Epidermal melanocyte (primary cell): ENCODE measurements around the gene NGEF.

Experiments
- DNase-seq: peaks from one replicate; pipeline ENCODE4 v3.0.0; 2011; ENCODE audit warnings: low spot score; ENCODE audit not compliant: insufficient read length

NGEF gene

DNA sequence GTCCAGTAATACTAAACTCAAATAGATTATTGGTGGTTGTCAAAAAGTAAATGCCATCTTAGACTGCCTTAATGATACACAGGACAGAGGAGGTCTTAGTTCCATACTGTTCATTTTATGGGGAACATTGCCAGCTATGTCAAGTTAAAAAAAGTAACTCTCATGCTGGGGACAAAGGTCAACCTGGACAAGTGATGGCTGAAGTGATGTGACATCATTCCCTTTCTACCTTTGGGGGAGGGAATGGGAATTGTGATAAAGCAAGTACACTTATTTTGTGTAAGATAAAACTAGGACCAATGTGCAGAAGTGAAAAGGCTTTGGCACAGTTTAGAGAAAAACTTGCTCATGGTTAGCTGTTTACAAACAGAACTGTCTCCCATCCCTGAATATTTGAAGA, 167.0 kb downstream of the NGEF start:
- no peak for DNase-seq

DNA sequence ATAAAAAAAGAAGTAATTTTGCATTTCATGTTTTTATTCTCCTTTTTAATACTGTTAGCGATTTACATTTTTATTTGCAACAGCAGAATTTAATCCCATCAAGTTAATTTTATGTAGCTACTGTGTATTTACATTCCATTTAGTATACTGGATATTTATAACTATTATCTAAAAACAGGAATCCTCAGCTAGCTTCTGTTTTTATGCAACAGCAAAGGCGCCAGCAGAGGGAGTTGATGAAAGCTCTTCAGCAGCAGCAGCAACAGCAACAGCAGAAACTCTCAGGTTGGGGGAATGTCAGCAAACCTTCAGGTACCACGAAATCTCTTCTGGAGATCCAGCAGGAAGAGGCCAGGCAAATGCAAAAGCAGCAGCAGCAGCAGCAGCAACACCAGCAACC, 169.2 kb downstream of the NGEF start:
- no peak for DNase-seq

DNA sequence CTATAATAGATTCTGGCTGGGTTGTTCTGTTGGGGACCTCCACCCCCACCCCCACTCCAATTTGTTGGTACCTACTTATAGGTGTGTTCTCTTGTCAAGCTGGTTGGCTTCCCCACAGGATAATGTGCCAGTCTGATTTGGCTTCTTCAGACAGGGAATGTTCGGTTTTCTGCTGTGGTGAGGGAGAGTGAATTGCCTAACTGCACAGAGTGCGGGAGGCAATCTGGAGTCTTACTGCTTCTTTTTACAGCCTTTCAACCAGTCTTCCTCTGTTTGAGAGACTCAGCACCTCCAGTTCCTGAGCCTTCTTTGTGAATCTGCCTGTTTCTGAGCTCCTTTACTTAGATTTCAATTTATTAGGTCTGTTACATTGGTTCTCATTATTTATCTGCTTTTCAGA, 170.4 kb downstream of the NGEF start:
- no peak for DNase-seq

DNA sequence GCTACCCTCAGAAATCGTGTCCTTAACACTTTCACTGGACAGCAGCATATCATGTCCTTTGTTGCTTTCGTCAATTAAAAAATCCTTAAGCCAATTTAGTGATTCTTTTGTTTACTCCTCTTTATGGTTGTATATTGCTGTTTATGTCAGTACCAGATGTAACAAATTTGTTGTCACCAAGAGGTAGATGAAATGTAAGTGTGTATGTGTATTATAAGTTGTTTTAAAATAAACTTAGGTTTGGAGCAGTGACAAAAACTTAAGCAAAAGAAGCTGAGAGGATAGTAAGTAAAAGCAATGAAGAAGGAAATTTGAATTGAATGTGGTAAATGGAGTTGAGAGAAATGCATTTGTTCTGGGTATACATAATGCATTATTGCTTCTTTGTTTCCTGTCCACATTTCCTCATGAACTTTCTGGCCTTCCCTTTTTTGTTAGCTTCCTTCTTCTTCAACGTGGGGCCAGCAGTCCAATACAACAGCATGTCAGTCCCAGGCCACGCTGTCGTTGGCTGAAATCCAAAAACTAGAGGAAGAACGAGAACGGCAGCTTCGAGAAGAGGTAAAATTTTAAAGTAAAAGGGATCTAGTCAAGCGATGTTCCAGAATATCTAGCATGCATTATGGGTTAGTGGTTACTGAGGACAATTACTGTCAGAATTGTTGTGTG, 173.5 kb downstream of the NGEF start:
- no peak for DNase-seq

DNA sequence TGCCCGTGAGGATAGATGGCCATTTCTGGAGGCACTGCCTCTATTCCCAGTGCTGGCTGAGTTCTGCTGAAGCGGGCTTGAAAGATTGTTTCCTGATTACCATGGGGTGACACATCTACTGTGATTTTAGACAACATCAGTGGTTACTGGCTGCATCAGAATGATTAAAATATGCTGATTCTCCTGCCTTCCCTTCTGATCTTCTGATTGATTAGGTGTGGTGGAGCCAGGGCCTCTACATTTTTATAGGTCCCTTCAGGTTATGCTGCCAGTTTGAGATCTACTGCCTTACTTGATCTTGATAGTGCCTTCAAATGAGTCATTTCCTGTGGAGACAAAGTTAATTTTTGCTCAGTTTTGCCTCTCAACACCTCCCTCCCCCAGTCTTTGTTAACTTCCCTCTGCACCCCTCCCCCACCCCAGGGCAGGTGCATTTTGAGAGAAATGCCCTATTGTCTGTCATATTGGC, 174.6 kb downstream of the NGEF start:
- no peak for DNase-seq

DNA sequence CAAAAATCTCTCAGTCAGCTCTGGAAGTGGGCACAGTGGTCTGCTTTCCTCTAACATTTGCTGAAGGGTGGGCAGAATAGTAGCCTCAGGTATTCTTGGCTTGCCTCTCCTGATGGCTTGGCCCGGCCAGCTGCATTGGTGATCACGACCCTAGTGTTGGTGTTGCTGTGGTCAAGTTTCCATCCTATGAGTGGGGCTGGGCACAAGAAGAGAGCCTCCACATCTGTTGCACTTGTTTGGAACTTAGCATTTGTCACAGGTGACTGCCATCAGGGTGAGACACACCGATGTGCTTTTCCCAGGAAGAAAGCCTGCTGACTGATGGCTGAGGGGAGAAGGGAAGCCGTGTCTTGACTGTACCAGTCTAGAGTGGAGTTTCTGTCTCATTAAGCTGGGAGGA, 176.1 kb downstream of the NGEF start:
- DNase-seq, result no peak

DNA sequence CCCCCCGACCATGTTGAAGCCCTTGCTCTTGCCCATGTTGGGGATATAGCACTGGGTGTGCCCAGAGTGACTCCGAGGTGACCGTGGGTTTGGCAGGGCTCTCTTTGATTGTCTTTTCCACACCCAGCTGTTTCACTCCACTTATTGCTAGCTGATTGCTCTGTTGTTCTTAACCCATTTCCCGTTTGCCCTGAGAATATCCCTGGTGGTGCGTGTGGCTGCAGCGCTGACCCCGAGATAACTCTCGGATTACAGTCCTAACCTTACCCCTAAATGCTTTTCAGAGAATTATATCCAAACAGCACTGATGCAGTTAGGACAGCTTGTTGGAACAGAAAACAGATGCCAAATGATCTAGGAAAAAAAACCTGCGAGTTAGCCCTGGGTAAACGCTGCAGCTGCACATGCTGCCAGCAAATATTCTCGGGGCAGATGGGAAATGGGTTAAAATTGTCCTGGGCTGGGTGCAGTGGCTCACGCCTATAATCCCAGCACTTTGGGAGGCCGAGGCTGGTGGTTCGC, 177.3 kb downstream of the NGEF start:
- no peak for DNase-seq

DNA sequence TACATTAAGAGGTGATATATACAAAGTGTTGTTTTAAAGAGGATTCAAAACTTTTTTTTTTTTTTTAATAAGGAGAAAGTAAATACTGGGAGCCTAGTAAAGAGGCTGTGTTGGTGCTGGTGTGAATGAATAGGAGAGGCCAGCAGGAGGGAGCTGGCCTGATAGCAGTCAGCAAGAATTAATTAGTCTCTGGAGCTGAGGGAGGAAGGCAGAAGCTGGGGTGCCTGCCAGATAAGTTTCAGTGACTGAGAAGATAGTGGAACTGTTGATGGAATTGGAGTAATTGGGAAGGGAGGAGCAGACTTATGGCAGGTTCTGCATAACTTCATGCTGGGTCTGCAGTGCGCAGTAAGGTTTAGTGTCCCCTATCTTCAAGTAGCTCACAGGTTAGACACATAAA, 179.2 kb downstream of the NGEF start:
- DNase-seq, result no peak

DNA sequence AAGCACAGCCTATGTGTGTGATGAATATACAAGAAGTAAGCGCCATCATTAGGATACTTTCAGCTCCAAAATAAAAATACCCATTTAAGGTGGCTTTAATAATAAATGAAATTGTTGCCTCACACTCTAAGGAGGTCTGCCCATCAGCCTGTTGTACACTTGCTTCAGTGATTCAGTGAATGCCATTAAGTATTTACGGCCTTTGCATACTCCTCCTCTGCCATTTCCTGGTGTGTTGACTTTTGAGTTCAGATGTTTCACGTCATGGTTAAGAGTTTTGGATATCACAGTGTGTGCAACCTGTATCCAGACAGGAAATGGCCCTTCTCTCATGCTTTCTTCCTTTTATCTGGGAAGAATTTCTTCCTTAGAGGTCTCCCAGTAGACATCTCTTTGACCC, 181.6 kb downstream of the NGEF start:
- no peak for DNase-seq

DNA sequence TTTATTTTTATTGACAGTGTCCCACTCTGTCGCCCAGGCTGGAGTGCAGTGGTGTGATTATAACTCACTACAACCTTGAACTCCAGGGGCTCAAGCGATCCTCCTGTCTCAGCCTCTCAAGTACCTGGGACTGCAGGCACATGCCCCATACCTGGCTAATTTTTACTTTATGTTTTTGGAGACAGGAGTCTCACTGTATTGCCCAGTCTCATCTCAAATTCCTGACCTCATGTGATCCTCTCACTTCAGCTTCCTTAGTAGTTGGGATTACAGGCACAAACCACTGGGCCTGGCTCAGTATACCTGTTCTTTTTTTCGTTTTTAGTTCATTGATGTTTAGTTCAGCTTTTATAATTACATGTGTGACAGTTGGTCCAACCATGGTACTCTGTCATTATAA, 183.1 kb downstream of the NGEF start:
- DNase-seq, result no peak
